Uterus (tissue), 4 donors: ENCODE results near the gene FKRP. TPM values are rescaled to one million over a fixed set of nuclear protein-coding genes. Genes with fewer than 3 reads are reported as not detected.
"Not testable (repeated sequence)": the region's sequence is repeated elsewhere in the genome, so short reads cannot be mapped to it uniquely, and the experiment has no call there.

ENCODE experiments used
- DNase-seq, 2 donors: peaks; one replicate each; pipeline ENCODE4 v3.0.0-alpha.2; 2019 to 2020
- H3K27ac ChIP-seq, 2 donors: fragments of 200-600 bp; sonication (generic); 1 replicate in 1 of 2; 2 replicates in 1 of 2; pipeline ENCODE4 v1.5.1; 2016 to 2018
- H3K27me3 ChIP-seq, 2 donors: fragments of 200-600 bp; sonication (generic); one replicate each; pipeline ENCODE4 v1.5.1; 2018 to 2019; ENCODE audit warnings: control low read depth in 1 of 2
- H3K36me3 ChIP-seq, 2 donors: fragments of 200-600 bp; sonication (generic); one replicate each; pipeline ENCODE4 v1.5.1; 2019; ENCODE audit warnings: control low read depth in 1 of 2
- H3K4me1 ChIP-seq, 2 donors: fragments of 200-600 bp; sonication (generic); one replicate each; pipeline ENCODE4 v1.5.1; 2018 to 2019; ENCODE audit warnings: control low read depth in 1 of 2
- H3K4me3 ChIP-seq, 2 donors: fragments of 200-600 bp; sonication (generic); 1 replicate in 1 of 2; 2 replicates in 1 of 2; pipeline ENCODE4 v1.5.1; 2018 to 2019; ENCODE audit warnings: mild to moderate bottlenecking in 1 of 2
- H3K9me3 ChIP-seq, 2 donors: fragments of 200-600 bp; sonication (generic); one replicate each; pipeline ENCODE4 v1.5.1; 2019; ENCODE audit warnings: control low read depth in 1 of 2
- POLR2A ChIP-seq, 2 donors: fragments of 450-650 bp; IDR thresholded peaks; one replicate each; pipeline ENCODE4 v1.6.1; 2016; ENCODE audit warnings: antibody characterized with exemption in 2 of 2, mild to moderate bottlenecking in 1 of 2, moderate library complexity in 1 of 2
- intact Hi-C: fragments of 100-400 bp; cut with DNase I; formaldehyde crosslinking; loops from one replicate; pipeline ENCODE4 v1.15.1; 2023; ENCODE audit warnings: low total_unique reads
- microRNA counts, 2 donors: library from miRNA; unstranded; fragments of <30 nt; microRNA quantifications; one replicate each; lab custom pipeline; 2016 to 2017
- microRNA-seq: library from miRNA; unstranded; fragments of <30 nt; microRNA quantifications from one replicate; pipeline ENCODE4, GENCODE V29; 2016; ENCODE audit warnings: borderline microRNAs expressed, borderline replicate concordance
- small RNA-seq: library from RNA; depleted of rRNA; stranded (forward); fragments of <200 nt; gene quantifications from one replicate; pipeline ENCODE3, GENCODE V24; 2016
- total RNA-seq, 4 donors: library from RNA; depleted of rRNA in 3 of 4; stranded (reverse); fragments of >200 nt in 3 of 4; gene quantifications; one replicate each; pipeline versions ENCODE4 v1.1.0 to v1.2.4, GENCODE V29; 2014 to 2023
- TF ChIP-seq, protein P1 (sequence below), 4 experiments: fragments of 200-600 bp in 2 of 4; fragments of 450-650 bp in 2 of 4; sonication (generic) in 2 of 4; IDR thresholded peaks; one replicate each; pipeline ENCODE4 v1.5.1; 2016 to 2019; ENCODE audit warnings: antibody characterized with exemption in 4 of 4, mild to moderate bottlenecking in 2 of 4, moderate library complexity in 1 of 4
- donor health status: DM: yes; HTN: yes; CAD: no.

FKRP gene
- total RNA-seq, 4 donors from 2014 or later: 7.4 to 154 (median 22.1) TPM

DNA sequence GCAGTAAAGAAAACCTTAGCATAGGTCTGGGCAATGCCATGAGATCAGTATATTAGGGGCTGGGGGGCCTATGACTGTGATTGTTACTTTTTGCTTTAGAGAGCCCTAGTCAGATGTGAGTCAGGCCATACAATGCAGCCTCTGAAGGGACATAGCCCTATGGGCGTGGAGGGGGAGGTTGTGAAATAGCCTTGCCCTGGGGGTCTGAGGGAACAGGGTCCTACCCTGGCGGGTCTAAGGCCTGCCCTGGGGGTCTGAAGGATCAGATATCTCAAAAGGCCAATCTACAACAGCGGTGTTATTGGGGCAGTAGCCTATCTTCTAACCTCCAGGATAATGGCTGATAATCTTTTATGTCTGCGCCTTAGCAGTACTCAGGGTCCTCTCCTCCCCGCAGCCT, 56.3 kb downstream of the FKRP start:
- no peak for DNase-seq
- TF ChIP-seq, protein P1, sequence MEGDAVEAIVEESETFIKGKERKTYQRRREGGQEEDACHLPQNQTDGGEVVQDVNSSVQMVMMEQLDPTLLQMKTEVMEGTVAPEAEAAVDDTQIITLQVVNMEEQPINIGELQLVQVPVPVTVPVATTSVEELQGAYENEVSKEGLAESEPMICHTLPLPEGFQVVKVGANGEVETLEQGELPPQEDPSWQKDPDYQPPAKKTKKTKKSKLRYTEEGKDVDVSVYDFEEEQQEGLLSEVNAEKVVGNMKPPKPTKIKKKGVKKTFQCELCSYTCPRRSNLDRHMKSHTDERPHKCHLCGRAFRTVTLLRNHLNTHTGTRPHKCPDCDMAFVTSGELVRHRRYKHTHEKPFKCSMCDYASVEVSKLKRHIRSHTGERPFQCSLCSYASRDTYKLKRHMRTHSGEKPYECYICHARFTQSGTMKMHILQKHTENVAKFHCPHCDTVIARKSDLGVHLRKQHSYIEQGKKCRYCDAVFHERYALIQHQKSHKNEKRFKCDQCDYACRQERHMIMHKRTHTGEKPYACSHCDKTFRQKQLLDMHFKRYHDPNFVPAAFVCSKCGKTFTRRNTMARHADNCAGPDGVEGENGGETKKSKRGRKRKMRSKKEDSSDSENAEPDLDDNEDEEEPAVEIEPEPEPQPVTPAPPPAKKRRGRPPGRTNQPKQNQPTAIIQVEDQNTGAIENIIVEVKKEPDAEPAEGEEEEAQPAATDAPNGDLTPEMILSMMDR (IDR thresholded peaks at IDR 0.05): no peak
- TF ChIP-seq POLR2A (IDR thresholded peaks at IDR 0.05): no peak
- Histone ChIP-seq H3K9me3 (no peaks in the 10 kb centered on the region), H3K27ac (no peak overlapping the region), H3K36me3 (no peaks in the 10 kb centered on the region), H3K27me3 (no peaks in the 10 kb centered on the region), H3K4me3 (no peak overlapping the region), H3K4me1 (no peaks in the 10 kb centered on the region)
- intact Hi-C loops: no loop called here

DNA sequence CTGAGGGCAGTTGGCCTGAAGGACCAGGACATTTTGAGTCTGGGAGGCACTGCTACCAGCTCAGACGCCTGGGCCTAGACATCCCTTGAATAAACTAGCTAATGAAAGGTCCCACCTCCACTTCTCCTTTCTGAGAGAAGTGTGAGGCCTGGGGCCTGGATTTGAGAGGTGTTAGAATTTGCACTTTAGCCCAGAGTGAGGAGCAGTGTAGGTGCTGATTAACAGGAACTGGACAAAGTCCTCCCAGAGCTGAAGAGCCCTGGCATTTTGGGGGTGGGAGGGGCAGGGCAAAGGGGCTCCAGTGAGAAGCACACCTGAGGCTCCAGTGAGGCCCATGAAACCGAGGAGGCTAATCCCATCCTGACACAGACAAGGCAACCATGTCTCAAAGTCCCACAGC, 57.7 kb downstream of the FKRP start:
- H3K9me3 ChIP-seq: no peaks in the 10 kb centered on the region
- no peaks in the 10 kb centered on the region for H3K36me3 ChIP-seq
- H3K27me3 ChIP-seq: no peaks in the 10 kb centered on the region
- no peak overlapping the region for H3K4me3 ChIP-seq
- no peak for DNase-seq
- no peaks in the 10 kb centered on the region for H3K4me1 ChIP-seq
- no peak overlapping the region for H3K27ac ChIP-seq
- intact Hi-C loops: no loop called here
- TF ChIP-seq POLR2A (IDR thresholded peaks at IDR 0.05): no peak
- TF ChIP-seq, protein P1 (IDR thresholded peaks at IDR 0.05): no peak

DNA sequence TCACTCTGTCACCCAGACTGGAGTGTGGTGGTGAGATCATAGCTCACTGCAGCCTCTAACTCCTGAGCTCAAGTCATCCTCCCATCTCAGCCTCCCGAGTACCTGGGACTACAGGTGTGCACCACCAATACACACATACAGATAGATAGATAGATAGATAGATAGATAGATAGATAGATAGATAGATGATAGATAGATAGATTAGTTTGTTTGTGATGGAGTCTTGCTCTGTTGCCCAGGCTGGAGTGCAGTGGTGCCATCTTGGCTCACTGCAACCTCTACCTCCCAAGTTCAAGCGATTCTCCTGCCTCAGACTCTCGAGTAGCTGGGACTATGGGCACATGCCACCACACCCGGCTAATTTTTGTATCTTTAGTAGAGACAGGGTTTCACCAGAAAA, 58.6 kb downstream of the FKRP start:
- H3K9me3 ChIP-seq, H3K36me3 ChIP-seq, DNase-seq, intact Hi-C loops, H3K4me3 ChIP-seq, H3K27me3 ChIP-seq, H3K4me1 ChIP-seq, H3K27ac ChIP-seq: not testable (repeated sequence)

DNA sequence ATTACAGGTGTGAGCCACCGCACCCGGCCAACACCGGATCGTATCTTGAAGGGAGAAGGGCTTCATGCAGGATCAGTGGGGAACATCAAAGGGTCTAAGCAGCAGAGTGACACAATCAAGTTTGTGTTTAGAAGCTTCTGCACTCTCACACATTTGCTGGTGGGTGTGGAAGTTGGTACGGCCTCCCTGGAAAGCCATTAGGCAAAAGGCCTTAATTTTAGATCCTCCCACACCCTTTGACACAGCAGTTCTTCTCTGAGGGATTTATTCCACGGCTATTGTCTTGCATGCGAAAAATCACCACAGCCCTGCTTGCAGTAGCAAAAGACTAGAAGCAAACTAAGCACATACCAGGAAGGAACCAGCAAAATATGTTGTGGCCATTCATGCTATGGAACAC, 60.8 kb downstream of the FKRP start:
- intact Hi-C loops: no loop called here
- no peaks in the 10 kb centered on the region for H3K4me1 ChIP-seq
- no peak overlapping the region for H3K4me3 ChIP-seq
- no peak overlapping the region for H3K27ac ChIP-seq
- no peaks in the 10 kb centered on the region for H3K27me3 ChIP-seq
- no peak for DNase-seq
- H3K36me3 ChIP-seq: no peaks in the 10 kb centered on the region
- no peak for TF ChIP-seq POLR2A (IDR thresholded peaks at IDR 0.05)
- TF ChIP-seq, protein P1 (IDR thresholded peaks at IDR 0.05): no peak
- no peaks in the 10 kb centered on the region for H3K9me3 ChIP-seq

MicroRNAs within 50 kb of the gene (microRNA counts, 767-probe panel; counts per million panel counts)
- microRNA hsa-miR-320e (lab: Ali Mortazavi, UCI): 3,692 to 5,109 counts per million in 2 donors

Small RNA genes within 50 kb of the gene (microRNA-seq; reads per million reads assigned to microRNA genes)
- 21.1 reads per million, percentile 31 among the genes with 10 or more reads in this experiment for gene MIR320E

Small RNA genes within 50 kb of the gene (small RNA-seq; reads per million reads assigned to genes)
- gene MIR320E: 0.48 reads per million
- not detected for gene RF00019

Other genes with a start within 250 kb of the FKRP start
- 100 to 1,000 TPM in 3 of 4 donors, 10 to 100 TPM in 1; 83.8 to 225 (median 157) TPM for gene CALM3, start 144.7 kb upstream of the FKRP start, total RNA-seq
- 1 to 10 TPM in 2 of 4 donors, under 1 TPM in 2; 0.51 to 6.1 (median 3.5) TPM for gene PTGIR, start 121.0 kb upstream of the FKRP start, total RNA-seq
- not detected for gene GNG8, start 109.9 kb upstream of the FKRP start, total RNA-seq
- 10 to 100 TPM in 3 of 4 donors, under 1 TPM in 1; 0.29 to 90.1 (median 30.3) TPM for gene DACT3, start 84.9 kb upstream of the FKRP start, total RNA-seq
- gene PRKD2, start 28.9 kb upstream of the FKRP start, total RNA-seq: 10 to 100 TPM; 30.8 to 85.7 (median 41.7) TPM
- 100 to 1,000 TPM in 1 of 4 donors, 10 to 100 TPM in 3; 55.1 to 109 (median 81.8) TPM for gene STRN4, start 393 bp downstream of the FKRP start, total RNA-seq
- 10 to 100 TPM; 13.8 to 78.0 (median 32.4) TPM for gene SLC1A5, start 42.5 kb downstream of the FKRP start, total RNA-seq
- 10 to 100 TPM in 3 of 4 donors, 1 to 10 TPM in 1; 3.8 to 59.1 (median 45.1) TPM for gene AP2S1, start 104.8 kb downstream of the FKRP start, total RNA-seq
- gene ARHGAP35, start 114.9 kb downstream of the FKRP start, total RNA-seq: 10 to 100 TPM in 2 of 4 donors, 1 to 10 TPM in 2; 8.7 to 69.4 (median 30.9) TPM